Measurements from ENCODE around the gene HAUS3.

The HAUS3 gene

GRCh38 chr4:2284934-2285612 is 43.2 kb upstream of the HAUS3 start:
- POLR2A ChIA-PET, result no interaction called here
- no peak overlapping the region for H3K4me3 ChIP-seq (ENCODE audit: low read depth, low read length)
- H3K36me3 ChIP-seq (ENCODE audit: control insufficient read depth in 2 of 2, insufficient read depth in 1 of 2, low read length in 2 of 2), result no peaks in the 10 kb centered on the region
- no peaks in the 10 kb centered on the region for H3K4me1 ChIP-seq (ENCODE audit: control insufficient read depth, insufficient read depth, low read length)
- no peak overlapping the region for H3K27ac ChIP-seq (ENCODE audit: extremely low read depth, low read depth, low read length)
- no peak for TF ChIP-seq PRDM2 (tag by site-specific recombination; IDR thresholded peaks at IDR 0.05; ENCODE audit: borderline replicate concordance)
- no peak for TF ChIP-seq ZNF514 (tag by site-specific recombination; IDR thresholded peaks at IDR 0.05)
- TF ChIP-seq ZNF501 (tag by site-specific recombination; IDR thresholded peaks at IDR 0.05), result no peak
- no peak for TF ChIP-seq ZNF280C (tag by site-specific recombination; IDR thresholded peaks at IDR 0.05)
- no peak for TF ChIP-seq ZNF488 (tag by site-specific recombination; IDR thresholded peaks at IDR 0.05)
- TF ChIP-seq ZNF837 (tag by site-specific recombination; IDR thresholded peaks at IDR 0.05), result no peak
- no peak for TF ChIP-seq FEZF1 (tag by site-specific recombination; IDR thresholded peaks at IDR 0.05)
- TF ChIP-seq ZBTB49 (tag by site-specific recombination; IDR thresholded peaks at IDR 0.05; ENCODE audit: low read depth), result no peak
- no peak for TF ChIP-seq YY2 (tag by site-specific recombination; IDR thresholded peaks at IDR 0.05)
- TF ChIP-seq ZNF830 (tag by site-specific recombination; IDR thresholded peaks at IDR 0.05; ENCODE audit: low read depth), result no peak
- no peak for TF ChIP-seq ZNF658 (tag by site-specific recombination; IDR thresholded peaks at IDR 0.05)
- TF ChIP-seq OSR2 (tag by site-specific recombination; IDR thresholded peaks at IDR 0.05), result no peak
- H3K9me3 ChIP-seq (ENCODE audit: control insufficient read depth, insufficient read depth, low read depth, low read length), result no peaks in the 10 kb centered on the region
- CTCF ChIA-PET, result no interaction called here

Data from HEK293 (cell line).